Activated T-cell treated with anti-CD3 and anti-CD28 coated beads, Interleukin-2, amount 50 U/mL, for 24 hours (primary cell): ENCODE measurements around the gene TSFM.
A peak's percentile ranks its signal among the peaks of the same experiment; 100 is the strongest.
"Not testable (repeated sequence)": the region's sequence is repeated elsewhere in the genome, so short reads cannot be mapped to it uniquely, and the experiment has no call there.

ENCODE experiments used
- DNase-seq: peaks from one replicate; pipeline ENCODE4 v3.0.0-alpha.2; 2020
- H3K27ac Mint-ChIP-seq: 2 replicates; pipeline ENCODE4 v1.8.0; 2020; ENCODE audit warnings: mild to moderate bottlenecking, mixed read lengths
- H3K27me3 Mint-ChIP-seq: 2 replicates; pipeline ENCODE4 v1.8.0; 2020; ENCODE audit warnings: mixed read lengths
- H3K36me3 Mint-ChIP-seq: 2 replicates; pipeline ENCODE4 v1.8.0; 2020; ENCODE audit warnings: low read depth, mixed read lengths
- H3K4me1 Mint-ChIP-seq: 2 replicates; pipeline ENCODE4 v1.8.0; 2020; ENCODE audit warnings: low read depth, mixed read lengths
- H3K4me3 Mint-ChIP-seq: 2 replicates; pipeline ENCODE4 v1.8.0; 2020; ENCODE audit warnings: mild to moderate bottlenecking, moderate library complexity, mixed read lengths
- H3K9me3 Mint-ChIP-seq: 2 replicates; pipeline ENCODE4 v1.8.0; 2020; ENCODE audit warnings: mixed read lengths

The TSFM gene

DNA sequence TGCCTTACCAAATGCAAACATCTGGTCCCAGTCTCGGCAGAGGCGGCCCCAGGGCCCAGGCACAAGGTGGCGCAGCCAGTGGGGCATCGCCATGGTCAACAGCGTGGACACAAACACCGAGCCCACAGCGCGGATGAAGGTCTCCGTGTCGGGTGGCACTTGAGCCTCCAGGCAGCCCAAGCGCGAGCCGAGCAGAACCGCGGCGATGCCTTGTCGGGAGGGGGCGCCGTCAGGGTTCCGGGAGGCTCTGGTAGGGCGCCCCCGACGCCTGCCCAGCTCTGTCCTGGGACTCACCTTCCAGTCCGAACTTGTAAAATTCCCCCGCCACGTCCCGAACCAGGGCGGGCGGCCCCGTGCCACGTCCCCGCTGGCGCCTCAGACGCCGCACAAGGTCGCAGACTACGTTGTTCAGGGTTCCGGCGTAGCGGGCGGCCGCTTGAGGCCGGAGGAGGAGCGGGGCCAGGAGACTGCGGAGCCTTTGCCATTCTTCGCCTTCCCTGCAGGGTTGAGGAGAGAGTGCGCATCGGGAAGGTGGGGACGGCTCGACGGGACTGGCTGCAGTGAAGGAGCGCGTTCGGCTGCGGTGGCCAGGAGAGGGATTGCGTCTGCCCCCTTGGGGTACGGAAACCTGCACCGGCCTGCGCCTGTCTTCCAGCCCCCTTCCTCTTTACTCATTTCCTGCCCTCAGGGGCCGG is 17.4 kb upstream of the TSFM start:
- Mint-ChIP-seq H3K27ac (peak overlapping the region; percentile 63), H3K4me1 (peaks cover 50% of the 10 kb centered on the region), H3K36me3 (peaks cover 79% of the 10 kb centered on the region), H3K4me3 (peak overlapping the region; percentile 91), H3K9me3 (no peaks in the 10 kb centered on the region), H3K27me3 (peaks cover 13% of the 10 kb centered on the region)
- peak; percentile 79 for DNase-seq

DNA sequence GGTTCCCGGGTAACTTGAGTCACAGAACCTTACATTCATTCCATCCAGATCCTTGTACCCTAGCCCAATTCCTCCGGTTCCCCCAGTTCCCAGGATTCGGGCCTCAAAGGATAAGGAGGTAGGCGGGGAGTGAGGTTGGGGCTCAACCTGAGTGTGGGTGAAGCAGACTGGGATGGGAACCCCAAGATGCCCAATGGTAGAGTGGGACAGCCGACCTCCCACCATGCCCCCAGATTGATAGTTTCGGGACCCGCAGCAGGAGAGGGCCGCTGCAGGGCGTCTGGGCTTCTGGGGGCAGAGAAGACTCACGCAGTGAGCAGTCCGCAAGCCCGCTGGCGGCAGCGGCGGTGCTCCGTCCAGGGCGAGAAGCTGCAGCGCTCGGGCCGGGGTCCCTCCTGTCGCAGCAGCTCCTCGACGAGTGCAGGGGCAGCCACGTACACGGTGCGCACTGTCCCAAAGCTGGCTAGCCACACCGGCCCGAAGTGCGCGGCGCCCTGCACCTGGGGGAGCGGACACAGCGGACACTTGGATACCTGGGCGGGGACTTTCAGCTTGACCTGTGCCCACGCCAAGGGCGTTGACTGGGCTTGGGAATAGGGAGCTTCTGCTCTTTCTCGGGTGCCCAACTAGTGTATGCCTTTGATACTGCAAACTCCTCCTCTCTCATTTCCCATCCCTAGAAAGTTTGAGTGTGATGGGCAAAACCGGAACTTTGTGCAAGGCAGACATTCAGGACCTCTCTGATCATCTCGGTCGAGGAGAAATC is 16.7 kb upstream of the TSFM start:
- no peaks in the 10 kb centered on the region for H3K9me3 Mint-ChIP-seq

DNA sequence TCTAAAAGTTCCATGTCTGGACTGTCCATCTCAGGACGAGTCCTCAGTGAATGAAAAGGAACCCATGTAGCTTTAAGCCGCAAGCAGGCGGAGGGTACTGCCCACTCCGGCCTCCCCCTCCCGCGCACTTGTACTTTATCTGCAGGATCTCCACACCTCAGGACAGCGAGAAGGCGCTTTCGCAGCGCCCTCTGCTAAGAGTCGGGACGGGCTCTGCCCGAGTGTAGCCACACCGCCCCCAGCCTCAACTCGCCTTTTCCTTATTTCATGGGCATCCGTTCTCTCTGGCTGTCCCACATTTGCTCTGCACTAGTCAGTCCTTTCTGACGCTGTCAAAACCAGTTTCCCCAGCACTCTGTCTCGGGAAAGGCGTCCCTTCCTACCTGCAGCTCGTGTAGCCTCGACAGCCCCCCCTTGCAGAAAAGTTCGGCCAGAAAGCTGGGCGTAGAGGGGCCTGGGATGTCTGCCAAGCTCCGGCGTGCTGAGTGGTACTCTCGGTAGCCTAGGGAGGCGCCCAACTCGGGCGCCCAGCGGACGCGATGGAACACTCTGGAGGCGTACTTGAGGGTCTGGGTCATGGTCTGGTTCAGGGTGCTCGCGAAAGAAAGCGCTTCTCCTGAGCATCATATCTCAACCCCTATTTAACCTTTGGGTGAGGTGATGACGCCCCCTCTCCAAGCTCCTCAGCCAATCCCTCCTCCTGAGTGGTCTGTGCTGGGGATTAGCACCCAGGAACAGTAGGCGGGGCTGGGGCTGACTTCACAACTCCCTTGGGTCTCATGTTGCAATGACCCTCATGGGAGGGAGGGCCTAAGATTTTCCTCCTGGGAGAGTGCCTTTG is 15.9 kb upstream of the TSFM start, which contains the start of gene CYP27B1:
Gene CYP27B1, minus strand, starts transcription at position 615 of the 841 bp plus-strand sequence. Its CDS starts 37 bp downstream, at position 578.
- H3K27ac Mint-ChIP-seq: peak within 1 kb of the TSS; percentile 67
- no peaks in the 10 kb centered on the region for H3K9me3 Mint-ChIP-seq
- H3K36me3 Mint-ChIP-seq: peaks cover 79% of the 10 kb centered on the region
- H3K4me1 Mint-ChIP-seq: peaks cover 57% of the 10 kb centered on the region
- peak within 1 kb of the TSS; percentile 91 for H3K4me3 Mint-ChIP-seq
- peaks cover 13% of the 10 kb centered on the region for H3K27me3 Mint-ChIP-seq
- DNase-seq: peak; percentile 48

More for the DNA sequence above, 16.7 kb upstream of the TSFM start:
- peaks cover 79% of the 10 kb centered on the region for H3K36me3 Mint-ChIP-seq
- H3K27ac Mint-ChIP-seq: peak overlapping the region; percentile 67
- H3K4me3 Mint-ChIP-seq: peak overlapping the region; percentile 91
- peaks cover 51% of the 10 kb centered on the region for H3K4me1 Mint-ChIP-seq
- no peak for DNase-seq
- H3K27me3 Mint-ChIP-seq: peaks cover 13% of the 10 kb centered on the region

DNA sequence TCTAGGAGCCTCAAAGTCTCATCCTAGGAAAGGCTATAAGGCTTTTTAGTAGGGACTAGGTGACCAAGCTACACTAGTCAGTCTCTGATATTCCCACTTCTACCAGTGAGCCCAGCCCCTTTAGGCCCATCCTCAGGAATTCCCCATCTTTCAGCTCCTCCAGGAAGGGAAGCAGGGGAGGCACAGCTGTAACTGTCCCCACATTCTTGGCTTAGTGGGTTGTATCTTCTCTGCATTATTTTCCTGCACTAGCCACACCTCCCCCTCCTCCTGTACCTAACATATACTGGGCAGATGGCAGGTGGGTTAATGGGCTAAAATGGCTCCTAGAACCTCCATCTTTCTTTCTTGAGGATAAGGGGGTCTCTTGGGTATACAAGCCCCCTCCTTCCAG is 15.3 kb upstream of the TSFM start:
- no peak for DNase-seq
- H3K4me1 Mint-ChIP-seq: peaks cover 58% of the 10 kb centered on the region
- no peak overlapping the region for H3K27ac Mint-ChIP-seq
- peaks cover 75% of the 10 kb centered on the region for H3K36me3 Mint-ChIP-seq
- peak overlapping the region; percentile 91 for H3K4me3 Mint-ChIP-seq
- H3K9me3 Mint-ChIP-seq: no peaks in the 10 kb centered on the region
- H3K27me3 Mint-ChIP-seq: peaks cover 13% of the 10 kb centered on the region

DNA sequence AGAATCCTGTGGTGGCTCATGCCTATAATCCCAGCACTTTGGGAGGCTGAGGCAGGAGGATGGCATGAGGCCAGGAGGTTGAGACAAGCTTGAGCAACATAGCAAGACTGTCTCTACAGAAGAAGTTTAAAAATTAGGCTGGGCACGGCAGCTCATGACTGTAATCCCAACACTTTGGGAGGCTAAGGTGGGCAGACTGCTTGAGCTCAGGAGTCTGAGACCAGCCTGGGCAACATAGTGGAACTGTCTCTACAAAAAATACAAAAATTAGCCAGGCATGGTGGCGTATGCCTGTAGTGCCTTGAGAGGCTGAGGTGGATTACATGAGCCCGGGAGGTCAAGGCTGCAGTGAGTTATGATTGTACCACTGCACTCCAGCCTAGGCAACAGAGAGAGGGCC is 14.7 kb upstream of the TSFM start:
- Mint-ChIP-seq H3K27ac (no peak overlapping the region), H3K9me3 (no peaks in the 10 kb centered on the region), H3K27me3 (peaks cover 13% of the 10 kb centered on the region), H3K4me1 (peaks cover 57% of the 10 kb centered on the region), H3K4me3 (no peak overlapping the region), H3K36me3 (peaks cover 71% of the 10 kb centered on the region)
- DNase-seq: no peak

DNA sequence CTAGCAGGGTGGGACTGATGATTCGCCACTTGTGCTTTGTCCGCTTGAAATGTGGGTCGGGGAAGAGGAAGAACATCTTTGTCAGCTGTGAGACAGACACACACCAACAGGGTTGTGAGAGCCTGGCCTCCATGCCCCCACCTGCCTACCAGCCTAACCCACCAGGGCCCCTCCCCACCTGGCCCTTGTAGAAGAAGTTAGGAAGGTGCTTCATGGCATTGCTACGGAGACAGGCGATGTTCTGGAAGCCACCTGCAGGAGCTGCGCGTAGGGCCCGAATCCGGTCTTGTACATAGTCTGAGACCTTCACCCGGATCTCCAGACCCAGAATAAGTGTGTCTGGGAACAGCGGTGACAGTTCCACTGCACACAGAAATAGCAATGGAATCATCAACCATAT is 13.0 kb upstream of the TSFM start:
- H3K27ac Mint-ChIP-seq: no peak overlapping the region

DNA sequence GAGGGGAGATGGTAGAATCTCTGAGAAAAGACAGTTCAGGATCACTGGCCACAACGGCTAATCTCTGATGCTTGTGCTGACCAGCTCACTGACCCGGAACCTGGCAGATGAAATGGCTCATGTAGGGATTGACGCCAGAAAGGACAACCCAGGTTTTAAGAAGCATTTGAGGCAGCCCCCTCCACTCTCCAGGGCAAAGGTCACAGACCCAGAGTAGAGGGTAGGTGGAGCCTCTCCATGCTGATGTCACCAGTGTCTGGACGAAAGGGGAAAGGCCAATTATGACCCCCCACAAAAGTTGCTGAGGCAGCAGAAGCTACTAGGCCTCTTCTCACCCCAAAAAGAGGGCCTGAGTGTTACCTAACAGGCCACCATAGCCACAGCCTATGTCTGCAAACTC is 11.9 kb upstream of the TSFM start:
- Mint-ChIP-seq H3K9me3 (no peaks in the 10 kb centered on the region), H3K4me3 (peak overlapping the region; percentile 98), H3K4me1 (peaks cover 39% of the 10 kb centered on the region), H3K36me3 (peaks cover 55% of the 10 kb centered on the region), H3K27ac (peak overlapping the region; percentile 100), H3K27me3 (peaks cover 9% of the 10 kb centered on the region)
- DNase-seq: no peak

More for the DNA sequence above, 13.0 kb upstream of the TSFM start:
- no peak for DNase-seq
- Mint-ChIP-seq H3K27me3 (peaks cover 9% of the 10 kb centered on the region), H3K4me3 (no peak overlapping the region), H3K9me3 (no peaks in the 10 kb centered on the region), H3K4me1 (peaks cover 47% of the 10 kb centered on the region), H3K36me3 (peaks cover 59% of the 10 kb centered on the region)

DNA sequence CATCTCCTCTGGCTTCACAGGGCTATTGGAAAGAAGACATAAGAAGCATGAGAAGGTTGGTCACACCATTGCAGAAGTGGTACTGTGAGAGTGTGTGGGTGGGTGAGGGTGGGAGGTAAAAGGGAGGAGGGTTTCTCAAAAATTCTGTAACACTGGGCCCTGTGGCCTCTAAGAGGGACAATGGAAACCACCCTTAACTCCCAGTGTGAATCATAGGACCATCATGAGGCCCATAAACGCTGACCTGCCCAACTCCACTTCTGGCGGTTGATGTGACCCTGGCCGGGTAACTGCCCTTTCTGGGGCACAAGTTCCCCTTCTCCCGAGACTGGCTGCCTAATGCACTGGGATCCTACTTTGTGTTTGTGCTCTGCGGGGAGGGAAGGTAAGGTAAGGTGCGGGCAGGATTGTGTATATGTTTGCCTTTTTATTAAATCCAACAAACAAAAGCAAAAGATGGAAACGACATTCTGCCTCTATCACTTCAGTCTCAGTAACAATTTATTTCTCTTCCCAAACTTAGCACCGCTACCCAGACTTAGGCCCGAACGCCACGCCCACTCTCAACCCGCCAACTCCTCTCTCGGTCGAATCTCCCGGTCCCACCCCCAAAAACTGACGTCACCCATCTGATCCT is 11.2 kb upstream of the TSFM start:
- H3K9me3 Mint-ChIP-seq: no peaks in the 10 kb centered on the region
- peaks cover 57% of the 10 kb centered on the region for H3K36me3 Mint-ChIP-seq
- H3K4me3 Mint-ChIP-seq: peak overlapping the region; percentile 98
- peak; percentile 43 for DNase-seq
- peaks cover 7% of the 10 kb centered on the region for H3K27me3 Mint-ChIP-seq
- H3K4me1 Mint-ChIP-seq: peaks cover 34% of the 10 kb centered on the region
- peak overlapping the region; percentile 100 for H3K27ac Mint-ChIP-seq

DNA sequence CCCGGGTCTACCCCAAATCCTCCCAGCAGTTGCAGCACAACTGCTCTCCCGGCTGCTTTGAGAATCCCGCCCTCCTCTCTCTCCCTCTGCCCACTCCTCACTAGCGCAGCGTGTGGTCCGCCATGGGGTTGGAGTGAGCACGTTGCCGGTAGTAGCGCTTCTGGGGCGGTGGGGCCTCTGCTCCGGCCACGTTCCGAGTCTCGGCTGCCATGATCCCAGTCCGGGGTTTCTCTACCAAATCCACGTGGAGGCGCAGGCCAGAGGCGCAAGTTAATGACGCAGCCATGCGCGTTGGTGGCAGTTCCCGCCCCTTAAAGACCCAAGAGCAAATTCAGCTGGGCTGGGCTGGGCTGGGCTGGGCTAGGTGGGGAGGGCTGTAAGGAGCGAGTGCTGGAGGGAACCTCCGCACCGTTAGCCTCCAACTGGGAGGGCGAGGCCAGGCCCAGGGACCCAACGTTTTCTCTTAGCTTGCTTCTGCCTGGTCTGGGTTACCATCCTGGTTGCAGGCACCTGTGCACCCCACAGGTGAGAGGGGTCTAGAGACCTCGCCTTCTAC is 10.6 kb upstream of the TSFM start, which contains the start of gene METTL1:
Gene METTL1, minus strand, starts transcription at position 233 of the 556 bp plus-strand sequence. Its CDS starts 22 bp downstream, at position 211.
- peak within 1 kb of the TSS; percentile 98 for H3K4me3 Mint-ChIP-seq
- no peaks in the 10 kb centered on the region for H3K9me3 Mint-ChIP-seq
- DNase-seq: peak; percentile 97
- H3K36me3 Mint-ChIP-seq: peaks cover 57% of the 10 kb centered on the region
- H3K27ac Mint-ChIP-seq: peak within 1 kb of the TSS; percentile 100
- H3K27me3 Mint-ChIP-seq: peaks cover under 1% of the 10 kb centered on the region
- H3K4me1 Mint-ChIP-seq: peaks cover 28% of the 10 kb centered on the region

DNA sequence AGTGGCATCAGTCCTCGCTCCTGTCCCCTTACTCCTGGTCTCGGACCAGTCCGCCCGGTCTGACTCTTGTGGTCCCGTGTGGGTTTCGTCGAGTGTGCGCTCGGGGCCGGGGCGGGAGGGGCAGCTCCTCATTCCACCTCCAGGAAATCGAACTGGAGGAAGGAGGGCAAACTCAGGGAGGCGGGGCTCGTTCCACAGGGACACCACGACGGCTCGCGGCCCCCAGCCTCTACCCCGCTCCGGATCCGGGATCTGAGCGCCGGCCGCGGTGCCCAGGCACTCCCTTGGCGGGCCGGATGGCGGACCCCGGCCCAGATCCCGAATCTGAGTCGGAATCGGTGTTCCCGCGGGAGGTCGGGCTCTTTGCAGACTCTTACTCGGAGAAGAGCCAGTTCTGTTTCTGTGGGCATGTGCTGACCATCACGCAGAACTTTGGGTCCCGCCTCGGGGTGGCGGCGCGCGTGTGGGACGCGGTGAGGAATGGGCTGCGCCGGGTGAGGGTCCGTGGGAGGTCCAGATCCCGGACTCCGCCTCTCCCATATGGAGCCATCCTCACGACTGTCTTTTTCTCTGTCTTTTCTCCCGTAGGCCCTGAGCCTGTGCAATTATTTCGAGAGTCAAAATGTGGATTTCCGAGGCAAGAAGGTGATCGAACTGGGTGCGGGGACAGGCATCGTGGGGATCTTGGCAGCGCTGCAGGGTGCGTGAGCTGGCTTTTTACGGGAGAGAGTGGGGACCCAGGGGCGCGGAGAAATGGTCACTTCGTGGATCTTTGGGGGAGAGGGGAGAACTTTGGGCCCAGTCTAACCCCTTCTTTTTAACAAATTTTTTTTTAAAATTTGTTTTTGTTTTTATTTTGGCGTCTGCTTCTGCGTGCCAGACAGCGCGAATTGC is 9.9 kb upstream of the TSFM start, which contains the start of gene EEF1AKMT3:
Gene EEF1AKMT3, plus strand, starts transcription at position 186 of the 894 bp plus-strand sequence. Its CDS starts 111 bp downstream, at position 297.
- DNase-seq: no peak
- Mint-ChIP-seq H3K4me1 (peaks cover 26% of the 10 kb centered on the region), H3K36me3 (peaks cover 54% of the 10 kb centered on the region), H3K27ac (peak within 1 kb of the TSS; percentile 100), H3K4me3 (peak within 1 kb of the TSS; percentile 98), H3K27me3 (no peaks in the 10 kb centered on the region), H3K9me3 (no peaks in the 10 kb centered on the region)

DNA sequence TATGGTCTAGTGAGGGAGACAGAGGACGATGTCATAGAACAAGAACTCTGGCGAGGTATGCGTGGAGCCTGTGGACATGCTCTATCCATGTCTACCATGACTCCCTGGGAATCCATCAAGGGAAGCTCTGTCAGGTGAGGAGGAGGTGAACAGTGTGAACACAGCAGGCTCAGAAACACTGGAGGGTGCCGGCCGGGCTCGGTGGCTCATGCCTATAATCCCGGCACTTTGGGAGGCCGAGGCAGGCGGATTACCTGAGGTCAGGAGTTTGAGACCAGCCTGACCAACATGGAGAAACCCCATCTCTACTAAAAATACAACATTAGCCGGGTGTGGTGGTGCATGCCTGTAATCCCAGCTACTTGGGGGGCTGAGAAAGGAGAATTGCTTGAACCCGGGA is 8.0 kb upstream of the TSFM start:
- Mint-ChIP-seq H3K4me1 (peaks cover 27% of the 10 kb centered on the region), H3K36me3 (peaks cover 37% of the 10 kb centered on the region)
- not testable (repeated sequence) for DNase-seq, H3K4me3 Mint-ChIP-seq, H3K27me3 Mint-ChIP-seq, H3K27ac Mint-ChIP-seq, H3K9me3 Mint-ChIP-seq

DNA sequence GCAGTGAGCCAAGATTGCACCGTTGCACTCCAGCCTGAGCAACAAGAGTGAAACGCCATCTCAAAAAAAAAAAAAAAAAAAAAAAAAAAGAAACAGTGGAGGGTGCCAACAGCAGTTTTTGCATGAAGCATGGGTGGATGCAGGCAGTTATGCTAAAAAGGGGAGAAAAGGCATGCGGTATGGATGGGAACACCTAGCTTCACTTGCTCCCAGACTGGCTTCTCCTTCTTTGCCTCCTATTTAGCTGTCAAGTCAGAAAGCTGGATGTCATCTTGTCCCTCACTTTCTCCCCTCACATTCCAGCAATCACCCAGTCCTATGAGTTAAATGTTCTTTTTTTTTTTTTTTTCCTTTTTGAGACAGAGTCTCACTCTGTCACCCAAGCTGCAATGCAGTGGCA is 7.5 kb upstream of the TSFM start:
- H3K4me1 Mint-ChIP-seq: peaks cover 25% of the 10 kb centered on the region
- H3K9me3 Mint-ChIP-seq: no peaks in the 10 kb centered on the region
- no peak overlapping the region for H3K27ac Mint-ChIP-seq
- H3K27me3 Mint-ChIP-seq: no peaks in the 10 kb centered on the region
- H3K4me3 Mint-ChIP-seq: no peak overlapping the region
- no peak for DNase-seq
- H3K36me3 Mint-ChIP-seq: peaks cover 33% of the 10 kb centered on the region
